Tibial nerve (tissue), 4 donors: ENCODE results near the gene POMT2. TPM values are rescaled to one million over a fixed set of nuclear protein-coding genes. Genes with fewer than 3 reads are reported as not detected.

ENCODE experiments used
- DNase-seq, 2 donors: peaks; one replicate each; pipeline ENCODE4 v3.0.0-alpha.2; 2019; ENCODE audit warnings: low spot score in 2 of 2
- H3K27ac ChIP-seq, 4 donors: fragments of 200-600 bp; sonication (generic) in 3 of 4; one replicate each; pipeline ENCODE4 v1.5.1; 2017 to 2019; ENCODE audit warnings: mild to moderate bottlenecking in 1 of 4
- H3K27me3 ChIP-seq, 2 donors: fragments of 200-600 bp; sonication (generic) in 1 of 2; one replicate each; pipeline versions ENCODE4 v1.5.1 to v1.6.0; 2017 to 2019
- H3K36me3 ChIP-seq, 3 donors: fragments of 200-600 bp; sonication (generic); one replicate each; pipeline ENCODE4 v1.5.1; 2018 to 2019
- H3K4me1 ChIP-seq, 4 donors: fragments of 200-600 bp; sonication (generic) in 3 of 4; one replicate each; pipeline ENCODE4 v1.5.1; 2017 to 2019
- H3K4me3 ChIP-seq, 4 donors: fragments of 200-600 bp; sonication (generic) in 3 of 4; one replicate each; pipeline ENCODE4 v1.5.1; 2017 to 2019; ENCODE audit warnings: mild to moderate bottlenecking in 1 of 4, moderate library complexity in 1 of 4
- H3K9me3 ChIP-seq, 4 donors: fragments of 200-600 bp; sonication (generic) in 3 of 4; one replicate each; pipeline ENCODE4 v1.5.1; 2017 to 2019
- EP300 ChIP-seq, 2 donors: sonication (generic); formaldehyde crosslinking; IDR thresholded peaks; one replicate each; pipeline ENCODE4 v1.6.1; 2017; ENCODE audit warnings: antibody characterized with exemption in 2 of 2, mild to moderate bottlenecking in 1 of 2
- POLR2A ChIP-seq, 2 donors: fragments of 450-650 bp; IDR thresholded peaks; one replicate each; pipeline ENCODE4 v1.6.1; 2017; ENCODE audit warnings: antibody characterized with exemption in 2 of 2, mild to moderate bottlenecking in 2 of 2, moderate library complexity in 2 of 2
- WGBS, 2 donors: methylation state at CpG; one replicate each; pipeline ENCODE4 v1.1.5; 2018; 5-methylcytosine and 5-hydroxymethylcytosine counted together
- total RNA-seq, 4 donors: library from RNA; depleted of rRNA; stranded (reverse); fragments of >200 nt; gene quantifications; one replicate each; pipeline ENCODE4 v1.1.0, GENCODE V29; 2016
- TF ChIP-seq, protein P1 (sequence below), 5 experiments: fragments of 200-600 bp in 3 of 5; fragments of 450-650 bp in 2 of 5; sonication (generic) in 3 of 5; IDR thresholded peaks; one replicate each; pipeline ENCODE4 v1.5.1; 2016 to 2019; ENCODE audit warnings: antibody characterized with exemption in 5 of 5, mild to moderate bottlenecking in 3 of 5, moderate library complexity in 2 of 5

The POMT2 gene
- total RNA-seq, 4 donors from 2014 or later = 23.9 to 38.7 (median 28.9) TPM

DNA sequence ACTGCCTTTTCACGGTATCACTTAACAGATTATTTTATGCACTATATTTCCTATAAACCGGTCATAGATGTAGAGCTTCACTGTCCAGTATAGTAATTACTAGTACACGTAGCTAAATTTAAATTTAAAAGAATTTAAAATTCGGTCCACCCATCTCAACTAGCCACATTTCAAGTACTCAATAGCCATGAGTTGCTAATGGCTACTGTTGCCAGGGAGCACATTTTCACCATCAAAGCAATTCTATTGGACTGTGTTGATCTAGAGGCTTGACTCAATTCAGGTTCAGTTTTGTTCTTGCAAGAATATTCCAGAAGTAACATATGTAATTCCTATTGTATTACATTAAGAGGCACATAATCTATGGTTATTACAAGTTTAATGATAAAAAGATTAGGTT lies 36.2 kb upstream of the POMT2 start:
- Histone ChIP-seq H3K9me3 (no peaks in the 10 kb centered on the region), H3K36me3 (no peaks in the 10 kb centered on the region), H3K4me1 (no peaks in the 10 kb centered on the region), H3K4me3 (no peak overlapping the region), H3K27me3 (no peaks in the 10 kb centered on the region), H3K27ac (no peak overlapping the region)
- no peak for DNase-seq
- TF ChIP-seq, protein P1, sequence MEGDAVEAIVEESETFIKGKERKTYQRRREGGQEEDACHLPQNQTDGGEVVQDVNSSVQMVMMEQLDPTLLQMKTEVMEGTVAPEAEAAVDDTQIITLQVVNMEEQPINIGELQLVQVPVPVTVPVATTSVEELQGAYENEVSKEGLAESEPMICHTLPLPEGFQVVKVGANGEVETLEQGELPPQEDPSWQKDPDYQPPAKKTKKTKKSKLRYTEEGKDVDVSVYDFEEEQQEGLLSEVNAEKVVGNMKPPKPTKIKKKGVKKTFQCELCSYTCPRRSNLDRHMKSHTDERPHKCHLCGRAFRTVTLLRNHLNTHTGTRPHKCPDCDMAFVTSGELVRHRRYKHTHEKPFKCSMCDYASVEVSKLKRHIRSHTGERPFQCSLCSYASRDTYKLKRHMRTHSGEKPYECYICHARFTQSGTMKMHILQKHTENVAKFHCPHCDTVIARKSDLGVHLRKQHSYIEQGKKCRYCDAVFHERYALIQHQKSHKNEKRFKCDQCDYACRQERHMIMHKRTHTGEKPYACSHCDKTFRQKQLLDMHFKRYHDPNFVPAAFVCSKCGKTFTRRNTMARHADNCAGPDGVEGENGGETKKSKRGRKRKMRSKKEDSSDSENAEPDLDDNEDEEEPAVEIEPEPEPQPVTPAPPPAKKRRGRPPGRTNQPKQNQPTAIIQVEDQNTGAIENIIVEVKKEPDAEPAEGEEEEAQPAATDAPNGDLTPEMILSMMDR (IDR thresholded peaks at IDR 0.05) = no peak
- TF ChIP-seq POLR2A (IDR thresholded peaks at IDR 0.05) (no peak), EP300 (IDR thresholded peaks at IDR 0.05) (no peak)
- WGBS, 2 donors = 94% methylated on average over 4 of the region's 4 CpGs

DNA sequence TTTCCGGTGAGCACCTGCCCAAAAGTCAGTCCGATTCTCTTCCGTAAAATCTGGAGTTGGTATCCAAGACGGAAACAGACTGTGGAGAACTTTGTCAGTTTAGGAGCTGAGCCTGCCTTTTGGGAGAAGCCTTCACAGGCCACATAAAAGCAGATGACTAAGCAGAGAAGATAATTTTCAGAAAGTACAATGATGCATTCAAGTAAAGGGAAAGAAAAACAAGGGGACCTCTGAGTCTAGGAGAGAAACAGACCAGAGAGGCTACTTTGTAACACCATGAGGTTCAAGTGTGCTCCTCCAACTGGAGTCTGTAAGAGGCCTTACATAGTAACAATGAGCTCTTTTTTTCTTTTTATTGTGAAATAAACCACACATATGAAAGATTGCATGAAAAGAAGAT lies 35.1 kb upstream of the POMT2 start:
- H3K4me1 ChIP-seq = no peaks in the 10 kb centered on the region
- H3K27me3 ChIP-seq = no peaks in the 10 kb centered on the region
- no peak overlapping the region for H3K27ac ChIP-seq
- TF ChIP-seq, protein P1 (IDR thresholded peaks at IDR 0.05) = no peak
- no peak for TF ChIP-seq EP300 (IDR thresholded peaks at IDR 0.05)
- no peak for TF ChIP-seq POLR2A (IDR thresholded peaks at IDR 0.05)
- peaks cover 0 to 4% (median 0%) of the 10 kb centered on the region in 3 donors for H3K36me3 ChIP-seq
- no peaks in the 10 kb centered on the region for H3K9me3 ChIP-seq
- H3K4me3 ChIP-seq = no peak overlapping the region
- DNase-seq = no peak
- WGBS, 2 donors = 73 to 81% methylated on average over 4 of the region's 4 CpGs

DNA sequence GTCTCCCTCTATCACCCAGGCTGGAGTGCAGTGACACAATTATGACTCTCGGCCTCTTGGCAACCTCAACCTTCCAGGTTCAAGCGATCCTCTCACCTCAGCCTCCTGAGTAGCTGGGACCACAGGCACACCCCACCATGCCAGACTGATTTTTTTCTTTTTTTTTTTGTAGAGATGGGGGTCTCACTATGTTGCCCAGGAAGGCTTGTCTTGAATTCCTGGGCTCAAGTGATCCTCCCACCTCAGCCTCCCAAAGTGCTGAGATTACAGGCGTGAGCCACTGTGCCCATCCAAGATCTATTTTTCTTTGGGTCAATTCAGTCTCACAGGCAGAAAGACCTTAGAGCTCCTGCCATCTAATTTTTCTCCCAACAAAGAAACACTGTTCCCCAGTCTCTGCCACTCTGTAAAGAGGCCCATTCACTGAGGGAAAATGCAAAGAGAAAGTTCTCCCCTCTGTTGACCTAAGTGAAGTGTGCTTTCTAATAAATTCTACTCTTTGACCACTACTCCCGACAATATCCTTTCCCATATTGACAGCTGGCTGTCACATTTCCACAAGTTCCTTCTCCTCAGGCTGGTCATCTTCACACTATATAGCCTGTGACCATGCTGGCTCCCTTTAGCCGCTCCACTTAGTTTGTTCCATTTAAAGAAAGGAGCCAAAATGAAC lies 32.9 kb upstream of the POMT2 start:
- WGBS, 2 donors = 69 to 71% methylated on average over 5 of the region's 5 CpGs
- Histone ChIP-seq H3K4me3 (no peak overlapping the region), H3K27ac (no peak overlapping the region), H3K36me3 (peaks cover 0 to 23% (median 0%) of the 10 kb centered on the region in 3 donors), H3K9me3 (no peaks in the 10 kb centered on the region), H3K4me1 (no peaks in the 10 kb centered on the region), H3K27me3 (no peaks in the 10 kb centered on the region)
- no peak for DNase-seq
- TF ChIP-seq POLR2A (IDR thresholded peaks at IDR 0.05) (no peak), EP300 (IDR thresholded peaks at IDR 0.05) (no peak)
- TF ChIP-seq, protein P1 (IDR thresholded peaks at IDR 0.05) = no peak

DNA sequence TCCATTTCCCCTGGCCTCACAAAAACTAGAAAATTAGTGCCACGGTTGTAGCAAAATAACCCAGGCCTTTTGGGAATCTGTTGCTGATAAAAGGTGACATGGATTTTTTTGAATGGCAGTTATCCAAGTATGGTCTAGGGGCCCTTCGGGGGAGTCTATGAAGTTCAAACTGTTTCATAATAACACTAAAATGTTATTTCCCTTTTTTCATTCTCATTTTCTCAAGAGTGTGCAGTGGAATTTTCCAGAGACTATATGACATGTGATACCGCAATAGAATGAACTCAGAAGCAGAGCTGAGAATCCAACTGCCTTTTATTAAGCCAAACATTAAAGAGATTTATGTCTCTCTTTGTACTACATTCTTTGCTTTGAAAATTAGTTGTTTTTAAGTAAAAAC lies 27.1 kb upstream of the POMT2 start:
- Histone ChIP-seq H3K27ac (no peak overlapping the region), H3K4me3 (no peak overlapping the region), H3K36me3 (peaks cover 0 to 38% (median 0%) of the 10 kb centered on the region in 3 donors), H3K27me3 (no peaks in the 10 kb centered on the region), H3K4me1 (no peaks in the 10 kb centered on the region), H3K9me3 (no peaks in the 10 kb centered on the region)
- no peak for DNase-seq
- 50 to 60% methylated on average over 3 of the region's 3 CpGs for WGBS, 2 donors
- no peak for TF ChIP-seq POLR2A (IDR thresholded peaks at IDR 0.05)
- TF ChIP-seq, protein P1 (IDR thresholded peaks at IDR 0.05) = no peak
- TF ChIP-seq EP300 (IDR thresholded peaks at IDR 0.05) = no peak

DNA sequence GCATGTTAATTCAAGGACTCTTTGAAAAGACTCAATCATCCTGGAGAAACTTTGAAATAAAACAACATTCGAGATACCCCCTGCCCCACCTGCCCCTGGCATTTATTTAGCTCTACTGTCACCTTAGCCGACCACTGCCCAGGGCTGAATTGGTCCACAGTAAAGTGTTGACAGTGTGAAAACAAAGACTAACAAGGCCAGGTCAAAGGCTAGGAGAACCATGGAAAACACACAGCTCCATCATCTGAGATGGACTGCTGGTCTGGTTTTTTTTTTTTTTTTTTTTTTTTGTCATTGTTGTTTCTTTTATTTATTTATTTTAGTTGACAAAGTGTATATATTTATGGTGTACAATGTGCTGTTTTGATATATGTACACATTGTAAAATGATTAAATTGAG lies 25.8 kb upstream of the POMT2 start:
- H3K4me1 ChIP-seq = no peaks in the 10 kb centered on the region
- 91 to 92% methylated on average over 2 of the region's 2 CpGs for WGBS, 2 donors
- H3K27ac ChIP-seq = no peak overlapping the region
- H3K4me3 ChIP-seq = no peak overlapping the region
- peaks cover 0 to 50% (median 3%) of the 10 kb centered on the region in 3 donors for H3K36me3 ChIP-seq
- H3K27me3 ChIP-seq = no peaks in the 10 kb centered on the region
- TF ChIP-seq POLR2A (IDR thresholded peaks at IDR 0.05) (no peak), EP300 (IDR thresholded peaks at IDR 0.05) (no peak)
- TF ChIP-seq, protein P1 (IDR thresholded peaks at IDR 0.05) = no peak
- H3K9me3 ChIP-seq = no peaks in the 10 kb centered on the region
- no peak for DNase-seq
